NB4 (cell line): Measurements from ENCODE around the gene NSUN4.
"Not testable (repeated sequence)": the region's sequence is repeated elsewhere in the genome, so short reads cannot be mapped to it uniquely, and the experiment has no call there.

Experiments used
- DNase-seq: peaks from one replicate; pipeline ENCODE4 v3.0.0; 2010; ENCODE audit warnings: low read depth
- H3K4me3 ChIP-seq: one replicate; pipeline ENCODE4 v1.5.1; 2011; ENCODE audit warnings: mild to moderate bottlenecking, low read depth, low read length, moderate library complexity
- CTCF ChIP-seq: IDR thresholded peaks from one replicate; pipeline ENCODE4 v1.5.1; 2012; ENCODE audit warnings: low read depth, low read length
- MAX ChIP-seq: IDR thresholded peaks from 2 replicates; pipeline ENCODE4 v1.6.1; 2011; ENCODE audit warnings: low read depth, low read length
- MYC ChIP-seq: IDR thresholded peaks from 2 replicates; pipeline ENCODE4 v1.6.1; 2011; ENCODE audit warnings: low read depth, low read length
- POLR2A ChIP-seq: IDR thresholded peaks from 2 replicates; pipeline ENCODE4 v1.6.1; 2011; ENCODE audit warnings: mild to moderate bottlenecking; ENCODE audit not compliant: insufficient read length; ENCODE audit errors: extremely low read depth

Gene NSUN4

GRCh38 chr1:46352363-46352762 is 11.8 kb downstream of the NSUN4 start:
- no peak for DNase-seq
- H3K4me3 ChIP-seq: no peak overlapping the region
- TF ChIP-seq CTCF (no peak), MYC (no peak), MAX (no peak), POLR2A (no peak)

- not testable (repeated sequence) for H3K4me3 ChIP-seq, DNase-seq
Measured at GRCh38 chr1:46355920-46356319, 15.3 kb downstream of the NSUN4 start.

GRCh38 chr1:46362158-46362557 is 21.6 kb downstream of the NSUN4 start:
- no peak overlapping the region for H3K4me3 ChIP-seq
- no peak for TF ChIP-seq MYC
- no peak for TF ChIP-seq POLR2A
- no peak for TF ChIP-seq MAX
- no peak for TF ChIP-seq CTCF
- DNase-seq: no peak

GRCh38 chr1:46363121-46363520 is 22.5 kb downstream of the NSUN4 start:
- no peak overlapping the region for H3K4me3 ChIP-seq
- no peak for DNase-seq
- TF ChIP-seq CTCF (no peak), MAX (no peak), POLR2A (no peak), MYC (no peak)

GRCh38 chr1:46364612-46365011 is 24.0 kb downstream of the NSUN4 start:
- TF ChIP-seq MAX (no peak), MYC (no peak), CTCF (no peak), POLR2A (no peak)
- H3K4me3 ChIP-seq: no peak overlapping the region
- DNase-seq: no peak

GRCh38 chr1:46365796-46366195 is 25.2 kb downstream of the NSUN4 start:
- not testable (repeated sequence) for DNase-seq, H3K4me3 ChIP-seq

- no peak overlapping the region for H3K4me3 ChIP-seq
- no peak for TF ChIP-seq POLR2A
- TF ChIP-seq MYC: no peak
- no peak for TF ChIP-seq CTCF
- no peak for TF ChIP-seq MAX
- no peak for DNase-seq
Measured at GRCh38 chr1:46367072-46367471, 26.5 kb downstream of the NSUN4 start.

GRCh38 chr1:46367701-46368100 is 27.1 kb downstream of the NSUN4 start:
- not testable (repeated sequence) for H3K4me3 ChIP-seq, DNase-seq
